ENCODE results near the gene CERK.

CERK gene

DNA sequence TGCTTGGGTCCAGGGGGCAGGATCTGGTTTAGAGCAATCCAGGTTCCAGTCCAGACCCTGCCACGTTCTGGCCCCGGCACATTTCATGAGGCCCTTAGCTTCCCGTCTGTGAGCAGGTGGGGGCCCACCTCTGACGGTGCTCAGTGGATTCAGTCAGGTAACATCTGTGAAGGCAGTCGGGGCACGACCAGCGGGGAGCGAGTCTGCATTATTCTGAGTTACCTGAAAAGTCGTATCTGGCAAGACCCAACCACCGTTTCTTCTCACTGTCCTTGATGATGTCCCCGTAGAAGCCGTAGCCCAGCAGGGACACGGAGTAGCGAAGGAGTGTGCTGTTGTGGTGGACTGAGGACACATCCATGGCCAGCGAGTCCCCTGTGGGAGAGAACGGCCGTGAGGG is 39.0 kb downstream of the CERK start:
- no peak overlapping the region for H3K4me3 ChIP-seq (ENCODE audit: low read depth, low read length)
- no peak for TF ChIP-seq ZNF140 (tag by site-specific recombination; IDR thresholded peaks at IDR 0.05)
- TF ChIP-seq FEZF1 (tag by site-specific recombination; IDR thresholded peaks at IDR 0.05), result no peak
- no peak for TF ChIP-seq ZNF660 (tag by site-specific recombination; IDR thresholded peaks at IDR 0.05)
- TF ChIP-seq, protein P1, sequence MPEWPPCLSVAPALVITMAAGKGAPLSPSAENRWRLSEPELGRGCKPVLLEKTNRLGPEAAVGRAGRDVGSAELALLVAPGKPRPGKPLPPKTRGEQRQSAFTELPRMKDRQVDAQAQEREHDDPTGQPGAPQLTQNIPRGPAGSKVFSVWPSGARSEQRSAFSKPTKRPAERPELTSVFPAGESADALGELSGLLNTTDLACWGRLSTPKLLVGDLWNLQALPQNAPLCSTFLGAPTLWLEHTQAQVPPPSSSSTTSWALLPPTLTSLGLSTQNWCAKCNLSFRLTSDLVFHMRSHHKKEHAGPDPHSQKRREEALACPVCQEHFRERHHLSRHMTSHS (tag by site-specific recombination; IDR thresholded peaks at IDR 0.05), result no peak
- TF ChIP-seq, protein P2, sequence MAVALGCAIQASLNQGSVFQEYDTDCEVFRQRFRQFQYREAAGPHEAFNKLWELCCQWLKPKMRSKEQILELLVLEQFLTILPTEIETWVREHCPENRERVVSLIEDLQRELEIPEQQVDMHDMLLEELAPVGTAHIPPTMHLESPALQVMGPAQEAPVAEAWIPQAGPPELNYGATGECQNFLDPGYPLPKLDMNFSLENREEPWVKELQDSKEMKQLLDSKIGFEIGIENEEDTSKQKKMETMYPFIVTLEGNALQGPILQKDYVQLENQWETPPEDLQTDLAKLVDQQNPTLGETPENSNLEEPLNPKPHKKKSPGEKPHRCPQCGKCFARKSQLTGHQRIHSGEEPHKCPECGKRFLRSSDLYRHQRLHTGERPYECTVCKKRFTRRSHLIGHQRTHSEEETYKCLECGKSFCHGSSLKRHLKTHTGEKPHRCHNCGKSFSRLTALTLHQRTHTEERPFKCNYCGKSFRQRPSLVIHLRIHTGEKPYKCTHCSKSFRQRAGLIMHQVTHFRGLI (tag by site-specific recombination; IDR thresholded peaks at IDR 0.05), result no peak
- POLR2A ChIA-PET, result no interaction called here
- H3K4me1 ChIP-seq (ENCODE audit: control insufficient read depth, insufficient read depth, low read length), result no peaks in the 10 kb centered on the region
- CTCF ChIA-PET, result no interaction called here
- peaks cover 32 to 91% of the 10 kb centered on the region in 2 experiments for H3K36me3 ChIP-seq (ENCODE audit: control insufficient read depth in 2 of 2, insufficient read depth in 1 of 2, low read length in 2 of 2)
- H3K27ac ChIP-seq (ENCODE audit: extremely low read depth, low read depth, low read length), result no peak overlapping the region
- H3K9me3 ChIP-seq (ENCODE audit: control insufficient read depth, insufficient read depth, low read depth, low read length), result no peaks in the 10 kb centered on the region

GRCh38 chr22:46697811-46698515 is 40.1 kb downstream of the CERK start:
- Histone ChIP-seq H3K4me3 (ENCODE audit: low read depth, low read length) (no peak overlapping the region), H3K4me1 (ENCODE audit: control insufficient read depth, insufficient read depth, low read length) (no peaks in the 10 kb centered on the region), H3K36me3 (ENCODE audit: control insufficient read depth in 2 of 2, insufficient read depth in 1 of 2, low read length in 2 of 2) (peaks cover 32 to 92% of the 10 kb centered on the region in 2 experiments), H3K9me3 (ENCODE audit: control insufficient read depth, insufficient read depth, low read depth, low read length) (no peaks in the 10 kb centered on the region), H3K27ac (ENCODE audit: extremely low read depth, low read depth, low read length) (no peak overlapping the region)
- TF ChIP-seq MZF1 (tag by site-specific recombination; IDR thresholded peaks at IDR 0.05; ENCODE audit: borderline replicate concordance) (no peak), KLF7 (tag by site-specific recombination; IDR thresholded peaks at IDR 0.05; ENCODE audit: borderline replicate concordance) (no peak), ZFP69B (tag by site-specific recombination; IDR thresholded peaks at IDR 0.05) (no peak)
- ChIA-PET CTCF (interaction anchor here (0.6 kb wide), 1 partner anchor 52 kb away, joined by 4 read pairs; no protein-coding TSS in a partner anchor), POLR2A (no interaction called here)

GRCh38 chr22:46696614-46697013 is 41.4 kb downstream of the CERK start:
- no peaks in the 10 kb centered on the region for H3K9me3 ChIP-seq (ENCODE audit: control insufficient read depth, insufficient read depth, low read depth, low read length)
- ChIA-PET CTCF (no interaction called here), POLR2A (no interaction called here)
- H3K27ac ChIP-seq (ENCODE audit: extremely low read depth, low read depth, low read length), result no peak overlapping the region
- H3K4me3 ChIP-seq (ENCODE audit: low read depth, low read length), result no peak overlapping the region
- peaks cover 34 to 88% of the 10 kb centered on the region in 2 experiments for H3K36me3 ChIP-seq (ENCODE audit: control insufficient read depth in 2 of 2, insufficient read depth in 1 of 2, low read length in 2 of 2)
- TF ChIP-seq HOXA7 (CRISPR knock-in tag; IDR thresholded peaks at IDR 0.05; ENCODE audit: borderline replicate concordance) (no peak), ZNF335 (tag by site-specific recombination; conservative IDR thresholded peaks at IDR 0.05) (no peak), ZNF548 (tag by site-specific recombination; IDR thresholded peaks at IDR 0.05) (no peak), KLF10 (tag by site-specific recombination; IDR thresholded peaks at IDR 0.05) (no peak), ZNF239 (tag by site-specific recombination; IDR thresholded peaks at IDR 0.05) (no peak), ZNF791 (tag by site-specific recombination; IDR thresholded peaks at IDR 0.05) (no peak), SETDB1 (IDR thresholded peaks at IDR 0.05; ENCODE audit: insufficient read length, low read length) (no peak), ZNF121 (tag by site-specific recombination; IDR thresholded peaks at IDR 0.05) (no peak)
- TF ChIP-seq, protein P3, sequence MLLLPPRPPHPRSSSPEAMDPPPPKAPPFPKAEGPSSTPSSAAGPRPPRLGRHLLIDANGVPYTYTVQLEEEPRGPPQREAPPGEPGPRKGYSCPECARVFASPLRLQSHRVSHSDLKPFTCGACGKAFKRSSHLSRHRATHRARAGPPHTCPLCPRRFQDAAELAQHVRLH (tag by site-specific recombination; IDR thresholded peaks at IDR 0.05), result no peak
- TF ChIP-seq, protein P4, sequence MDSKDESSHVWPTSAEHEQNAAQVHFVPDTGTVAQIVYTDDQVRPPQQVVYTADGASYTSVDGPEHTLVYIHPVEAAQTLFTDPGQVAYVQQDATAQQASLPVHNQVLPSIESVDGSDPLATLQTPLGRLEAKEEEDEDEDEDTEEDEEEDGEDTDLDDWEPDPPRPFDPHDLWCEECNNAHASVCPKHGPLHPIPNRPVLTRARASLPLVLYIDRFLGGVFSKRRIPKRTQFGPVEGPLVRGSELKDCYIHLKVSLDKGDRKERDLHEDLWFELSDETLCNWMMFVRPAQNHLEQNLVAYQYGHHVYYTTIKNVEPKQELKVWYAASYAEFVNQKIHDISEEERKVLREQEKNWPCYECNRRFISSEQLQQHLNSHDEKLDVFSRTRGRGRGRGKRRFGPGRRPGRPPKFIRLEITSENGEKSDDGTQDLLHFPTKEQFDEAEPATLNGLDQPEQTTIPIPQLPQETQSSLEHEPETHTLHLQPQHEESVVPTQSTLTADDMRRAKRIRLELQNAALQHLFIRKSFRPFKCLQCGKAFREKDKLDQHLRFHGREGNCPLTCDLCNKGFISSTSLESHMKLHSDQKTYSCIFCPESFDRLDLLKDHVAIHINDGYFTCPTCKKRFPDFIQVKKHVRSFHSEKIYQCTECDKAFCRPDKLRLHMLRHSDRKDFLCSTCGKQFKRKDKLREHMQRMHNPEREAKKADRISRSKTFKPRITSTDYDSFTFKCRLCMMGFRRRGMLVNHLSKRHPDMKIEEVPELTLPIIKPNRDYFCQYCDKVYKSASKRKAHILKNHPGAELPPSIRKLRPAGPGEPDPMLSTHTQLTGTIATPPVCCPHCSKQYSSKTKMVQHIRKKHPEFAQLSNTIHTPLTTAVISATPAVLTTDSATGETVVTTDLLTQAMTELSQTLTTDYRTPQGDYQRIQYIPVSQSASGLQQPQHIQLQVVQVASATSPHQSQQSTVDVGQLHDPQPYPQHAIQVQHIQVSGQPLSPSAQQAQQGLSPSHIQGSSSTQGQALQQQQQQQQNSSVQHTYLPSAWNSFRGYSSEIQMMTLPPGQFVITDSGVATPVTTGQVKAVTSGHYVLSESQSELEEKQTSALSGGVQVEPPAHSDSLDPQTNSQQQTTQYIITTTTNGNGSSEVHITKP (tag by site-specific recombination; IDR thresholded peaks at IDR 0.05), result no peak
- H3K4me1 ChIP-seq (ENCODE audit: control insufficient read depth, insufficient read depth, low read length), result no peaks in the 10 kb centered on the region

Data from HEK293 (cell line).